Testis (tissue), 3 donors: Measurements from ENCODE around the gene USP35. TPM values are rescaled to one million over a fixed set of nuclear protein-coding genes. Genes with fewer than 3 reads are reported as not detected.

ENCODE experiments used
- DNase-seq: peaks from one replicate; pipeline ENCODE4 v3.0.0-alpha.2; 2019
- H3K27ac ChIP-seq, 2 donors: fragments of 200-600 bp; sonication (generic); one replicate each; pipeline ENCODE4 v1.5.1; 2019
- H3K27me3 ChIP-seq: fragments of 200-600 bp; sonication (generic); one replicate; pipeline ENCODE4 v1.5.1; 2019
- H3K36me3 ChIP-seq: fragments of 200-600 bp; sonication (generic); one replicate; pipeline ENCODE4 v1.5.1; 2017; ENCODE audit warnings: low read depth; ENCODE audit errors: missing control alignments
- H3K4me1 ChIP-seq: fragments of 200-600 bp; sonication (generic); one replicate; pipeline ENCODE4 v1.5.1; 2019
- H3K4me3 ChIP-seq, 2 donors: fragments of 200-600 bp; sonication (generic); one replicate each; pipeline ENCODE4 v1.5.1; 2017 to 2019
- H3K9me3 ChIP-seq: fragments of 200-600 bp; sonication (generic); one replicate; pipeline ENCODE4 v1.5.1; 2017
- POLR2A ChIP-seq: fragments of 450-650 bp; IDR thresholded peaks from one replicate; pipeline ENCODE4 v1.6.1; 2017; ENCODE audit warnings: antibody characterized with exemption, mild to moderate bottlenecking, moderate library complexity
- WGBS, 2 donors: methylation state at CpG; one replicate each; pipeline ENCODE4 v1.1.5; 2018; 5-methylcytosine and 5-hydroxymethylcytosine counted together
- intact Hi-C: fragments of 100-400 bp; cut with DNase I; formaldehyde crosslinking; loops from one replicate; pipeline ENCODE4 v1.15.1; 2023; ENCODE audit warnings: low total_unique reads
- polyA plus RNA-seq: library from polyadenylated mRNA; stranded (reverse); fragments of 350-450 nt; fragmentation: Illumina TruSeq; extraction: RNeasy Lipid Tissue Mini Kit (QIAGEN cat#74804); gene quantifications from one replicate; pipeline ENCODE4 v1.2.3, GENCODE V29; 2014; ENCODE audit warnings: low read depth, low replicate concordance; ENCODE audit not compliant: insufficient read depth
- total RNA-seq, 2 donors: library from RNA; depleted of rRNA; stranded (reverse); fragments of >200 nt; gene quantifications; one replicate each; pipeline ENCODE4 v1.2.3, GENCODE V29; 2016
- TF ChIP-seq, protein P1 (sequence below), 3 experiments: fragments of 450-650 bp in 2 of 3; fragments of 200-600 bp in 1 of 3; sonication (generic) in 1 of 3; IDR thresholded peaks; one replicate each; pipeline ENCODE4 v1.5.1; 2016 to 2019; ENCODE audit warnings: antibody characterized with exemption in 3 of 3, mild to moderate bottlenecking in 2 of 3, moderate library complexity in 1 of 3

The USP35 gene
- total and polyA plus RNA-seq, 3 donors from 2014 or later: 10.5 to 33.5 (median 25.8) TPM

GRCh38 chr11:78176605-78177141, 12.0 kb upstream of the USP35 start:
- DNase-seq: no peak
- WGBS, 2 donors: 89 to 96% methylated on average over 10 of the region's 10 CpGs
- Histone ChIP-seq H3K4me3 (no peak overlapping the region), H3K4me1 (no peaks in the 10 kb centered on the region), H3K9me3 (no peaks in the 10 kb centered on the region), H3K36me3 (no peaks in the 10 kb centered on the region), H3K27ac (no peak overlapping the region), H3K27me3 (no peaks in the 10 kb centered on the region)
- intact Hi-C loops: no loop called here
- no peak for TF ChIP-seq POLR2A
- TF ChIP-seq, protein P1, sequence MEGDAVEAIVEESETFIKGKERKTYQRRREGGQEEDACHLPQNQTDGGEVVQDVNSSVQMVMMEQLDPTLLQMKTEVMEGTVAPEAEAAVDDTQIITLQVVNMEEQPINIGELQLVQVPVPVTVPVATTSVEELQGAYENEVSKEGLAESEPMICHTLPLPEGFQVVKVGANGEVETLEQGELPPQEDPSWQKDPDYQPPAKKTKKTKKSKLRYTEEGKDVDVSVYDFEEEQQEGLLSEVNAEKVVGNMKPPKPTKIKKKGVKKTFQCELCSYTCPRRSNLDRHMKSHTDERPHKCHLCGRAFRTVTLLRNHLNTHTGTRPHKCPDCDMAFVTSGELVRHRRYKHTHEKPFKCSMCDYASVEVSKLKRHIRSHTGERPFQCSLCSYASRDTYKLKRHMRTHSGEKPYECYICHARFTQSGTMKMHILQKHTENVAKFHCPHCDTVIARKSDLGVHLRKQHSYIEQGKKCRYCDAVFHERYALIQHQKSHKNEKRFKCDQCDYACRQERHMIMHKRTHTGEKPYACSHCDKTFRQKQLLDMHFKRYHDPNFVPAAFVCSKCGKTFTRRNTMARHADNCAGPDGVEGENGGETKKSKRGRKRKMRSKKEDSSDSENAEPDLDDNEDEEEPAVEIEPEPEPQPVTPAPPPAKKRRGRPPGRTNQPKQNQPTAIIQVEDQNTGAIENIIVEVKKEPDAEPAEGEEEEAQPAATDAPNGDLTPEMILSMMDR (IDR thresholded peaks at IDR 0.05): no peak

DNA sequence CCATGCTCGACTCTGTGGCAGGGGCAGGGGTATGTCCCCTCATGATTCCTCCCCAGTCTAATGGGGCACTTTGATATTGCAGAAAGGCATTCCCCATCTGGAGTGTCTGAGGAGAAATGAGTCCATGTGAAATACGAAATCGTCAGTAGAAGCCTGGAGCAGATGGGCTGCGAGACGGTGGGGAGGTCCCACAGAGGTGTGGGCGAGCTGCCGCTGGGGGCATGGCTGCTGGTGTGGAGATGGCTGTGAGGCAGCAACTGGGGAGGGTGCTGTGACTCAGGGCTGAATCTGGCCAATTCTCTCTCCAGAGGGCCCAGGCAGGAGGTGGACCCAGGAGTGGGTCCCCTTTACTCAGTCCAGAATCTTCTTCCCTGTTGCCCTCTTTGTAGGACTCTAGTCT, 11.5 kb upstream of the USP35 start:
- DNase-seq: no peak
- intact Hi-C loops: no loop called here
- no peak overlapping the region for H3K4me3 ChIP-seq
- no peaks in the 10 kb centered on the region for H3K4me1 ChIP-seq
- no peaks in the 10 kb centered on the region for H3K9me3 ChIP-seq
- no peaks in the 10 kb centered on the region for H3K27me3 ChIP-seq
- H3K36me3 ChIP-seq: no peaks in the 10 kb centered on the region
- WGBS, 2 donors: 86 to 92% methylated on average over 6 to 7 of the region's 7 CpGs
- no peak for TF ChIP-seq POLR2A
- TF ChIP-seq, protein P1 (IDR thresholded peaks at IDR 0.05): no peak
- H3K27ac ChIP-seq: no peak overlapping the region

GRCh38 chr11:78179459-78180071, 9.2 kb upstream of the USP35 start:
- H3K27ac ChIP-seq: no peak overlapping the region
- H3K9me3 ChIP-seq: no peaks in the 10 kb centered on the region
- H3K36me3 ChIP-seq: no peaks in the 10 kb centered on the region
- TF ChIP-seq POLR2A: no peak
- TF ChIP-seq, protein P1 (IDR thresholded peaks at IDR 0.05): no peak
- no peak for DNase-seq
- no peaks in the 10 kb centered on the region for H3K4me1 ChIP-seq
- H3K4me3 ChIP-seq: no peak overlapping the region
- intact Hi-C loops: no loop called here
- 94 to 95% methylated on average over 7 of the region's 7 CpGs for WGBS, 2 donors
- no peaks in the 10 kb centered on the region for H3K27me3 ChIP-seq

DNA sequence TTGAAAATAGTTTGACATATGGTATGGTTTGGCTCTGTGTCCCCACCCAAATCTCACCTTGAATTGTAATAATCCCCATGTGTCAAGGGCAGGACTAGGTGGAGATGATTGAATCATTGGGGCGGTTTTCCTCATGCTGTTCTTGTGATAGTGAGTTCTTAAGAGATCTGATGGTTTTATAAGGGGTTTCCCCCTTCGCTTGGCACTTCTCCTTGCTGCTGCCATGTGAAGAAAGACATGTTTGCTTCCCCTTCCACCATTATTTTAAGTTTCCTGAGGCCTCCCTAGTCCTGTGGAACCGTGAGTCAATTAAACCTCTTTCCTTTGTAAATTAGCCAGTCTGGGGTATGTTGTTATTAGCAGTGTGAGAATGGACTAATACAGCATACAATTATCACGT, 8.0 kb upstream of the USP35 start:
- TF ChIP-seq POLR2A: no peak
- TF ChIP-seq, protein P1 (IDR thresholded peaks at IDR 0.05): no peak
- DNase-seq: no peak
- Histone ChIP-seq H3K36me3 (no peaks in the 10 kb centered on the region), H3K4me1 (no peaks in the 10 kb centered on the region), H3K9me3 (no peaks in the 10 kb centered on the region), H3K27ac (no peak overlapping the region), H3K27me3 (no peaks in the 10 kb centered on the region), H3K4me3 (no peak overlapping the region)
- 95 to 96% methylated on average over 4 of the region's 4 CpGs for WGBS, 2 donors
- intact Hi-C loops: no loop called here

- H3K9me3 ChIP-seq: no peaks in the 10 kb centered on the region
- H3K36me3 ChIP-seq: no peaks in the 10 kb centered on the region
- no peaks in the 10 kb centered on the region for H3K4me1 ChIP-seq
- H3K4me3 ChIP-seq: no peak overlapping the region
- TF ChIP-seq, protein P1 (IDR thresholded peaks at IDR 0.05): no peak
- TF ChIP-seq POLR2A: no peak
- 83% methylated on average over 2 of the region's 2 CpGs for WGBS, 2 donors
- no peaks in the 10 kb centered on the region for H3K27me3 ChIP-seq
- DNase-seq: no peak
- intact Hi-C loops: no loop called here
- no peak overlapping the region for H3K27ac ChIP-seq
Observed at GRCh38 chr11:78181185-78181584, 7.5 kb upstream of the USP35 start.
